ENCODE data around the gene KIAA0232. TPM values are rescaled to one million over a fixed set of nuclear protein-coding genes. Genes with fewer than 3 reads are reported as not detected.

KIAA0232 gene
- polyA plus RNA-seq, 1 donor from 2014 or later: 57.6 TPM

- no peaks in the 10 kb centered on the region for H3K27me3 ChIP-seq (ENCODE audit: insufficient read depth, low read depth, low read length)
These were observed 32.0 kb upstream of the KIAA0232 start for GRCh38 chr4:6750286-6751221.

More at GRCh38 chr4:6750286-6751221, 32.0 kb upstream of the KIAA0232 start:
- no peaks in the 10 kb centered on the region for H3K9me3 ChIP-seq (ENCODE audit: low read length)
- H4K20me1 ChIP-seq (ENCODE audit: insufficient read depth): no peaks in the 10 kb centered on the region
- no peaks in the 10 kb centered on the region for H3K36me3 ChIP-seq (ENCODE audit: insufficient read depth, low read length)
- no peak for TF ChIP-seq CTCF (IDR thresholded peaks at IDR 0.05; ENCODE audit: poor library complexity, severe bottlenecking)
- no peak for TF ChIP-seq POLR2AphosphoS5 (IDR thresholded peaks at IDR 0.05)
- TF ChIP-seq MXI1 (conservative IDR thresholded peaks at IDR 0.05; ENCODE audit: poor library complexity, severe bottlenecking): no peak
- no peak for TF ChIP-seq REST (IDR thresholded peaks at IDR 0.05; ENCODE audit: borderline replicate concordance)
- no peak for TF ChIP-seq EP300 (conservative IDR thresholded peaks at IDR 0.05; ENCODE audit: poor library complexity, severe bottlenecking)
- TF ChIP-seq TAF1 (IDR thresholded peaks at IDR 0.05; ENCODE audit: low read depth): no peak
- no peak overlapping the region for H3K9ac ChIP-seq (ENCODE audit: low read length)
- no peak overlapping the region for H3K4me3 ChIP-seq (ENCODE audit: low read length)
- no peak overlapping the region for H3K4me2 ChIP-seq (ENCODE audit: low read length)
- no peak overlapping the region for H2AFZ ChIP-seq (ENCODE audit: low read depth, low read length)
- H3K79me2 ChIP-seq (replicated peaks; ENCODE audit: insufficient read depth, low read length): no peaks in the 10 kb centered on the region
- no peak overlapping the region for H3K27ac ChIP-seq (ENCODE audit: low read length)
- H3F3A ChIP-seq (ENCODE audit: insufficient read depth, low read length, poor library complexity, severe bottlenecking): no peaks in the 10 kb centered on the region
- no peaks in the 10 kb centered on the region for H3K9me2 ChIP-seq (ENCODE audit: insufficient read depth, low read length)

All from neural cell (in vitro differentiated cells).